Measurements from ENCODE around the gene PTPRM. TPM values are rescaled to one million over a fixed set of nuclear protein-coding genes. Genes with fewer than 3 reads are reported as not detected.

Gene PTPRM
- total RNA-seq, 1 experiment from 2014 or later = not detected

DNA sequence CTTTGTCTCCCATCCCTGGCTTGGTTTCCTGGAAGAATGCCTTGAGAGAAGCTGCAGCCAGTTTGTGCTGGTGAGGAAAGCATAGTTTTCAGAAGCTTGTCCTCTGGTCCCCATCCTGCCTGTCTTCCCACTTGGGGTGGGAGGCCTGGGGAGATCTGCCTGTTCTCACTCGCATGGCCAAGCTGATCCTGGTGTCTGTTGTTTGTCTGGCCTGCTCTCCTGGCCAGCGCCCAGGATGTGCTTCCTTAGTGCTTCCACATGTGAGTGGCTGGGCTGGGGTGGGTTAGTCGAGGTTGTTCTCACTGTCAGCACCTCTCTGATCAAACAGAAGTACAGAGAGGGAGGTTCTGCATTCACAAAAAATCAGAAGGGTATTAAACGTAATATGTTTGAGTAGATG is 49.5 kb downstream of the PTPRM start:
- TF ChIP-seq, protein P1, sequence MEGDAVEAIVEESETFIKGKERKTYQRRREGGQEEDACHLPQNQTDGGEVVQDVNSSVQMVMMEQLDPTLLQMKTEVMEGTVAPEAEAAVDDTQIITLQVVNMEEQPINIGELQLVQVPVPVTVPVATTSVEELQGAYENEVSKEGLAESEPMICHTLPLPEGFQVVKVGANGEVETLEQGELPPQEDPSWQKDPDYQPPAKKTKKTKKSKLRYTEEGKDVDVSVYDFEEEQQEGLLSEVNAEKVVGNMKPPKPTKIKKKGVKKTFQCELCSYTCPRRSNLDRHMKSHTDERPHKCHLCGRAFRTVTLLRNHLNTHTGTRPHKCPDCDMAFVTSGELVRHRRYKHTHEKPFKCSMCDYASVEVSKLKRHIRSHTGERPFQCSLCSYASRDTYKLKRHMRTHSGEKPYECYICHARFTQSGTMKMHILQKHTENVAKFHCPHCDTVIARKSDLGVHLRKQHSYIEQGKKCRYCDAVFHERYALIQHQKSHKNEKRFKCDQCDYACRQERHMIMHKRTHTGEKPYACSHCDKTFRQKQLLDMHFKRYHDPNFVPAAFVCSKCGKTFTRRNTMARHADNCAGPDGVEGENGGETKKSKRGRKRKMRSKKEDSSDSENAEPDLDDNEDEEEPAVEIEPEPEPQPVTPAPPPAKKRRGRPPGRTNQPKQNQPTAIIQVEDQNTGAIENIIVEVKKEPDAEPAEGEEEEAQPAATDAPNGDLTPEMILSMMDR (conservative IDR thresholded peaks at IDR 0.05; ENCODE audit: low read depth, low read length) = no peak
- no peak for TF ChIP-seq EZH2 (IDR thresholded peaks at IDR 0.05; ENCODE audit: borderline replicate concordance, low read depth, low read length, poor library complexity, severe bottlenecking)
- no TSS peak for BruUV-seq (replicated peaks)
- ChIA-PET CTCF (no interaction called here), POLR2A (ENCODE audit: low non-redundant PET) (no interaction called here)
- Histone ChIP-seq H3K27ac (ENCODE audit: low read depth, low read length, poor library complexity, severe bottlenecking) (no peak overlapping the region), H3K27me3 (replicated peaks; ENCODE audit: insufficient read depth, low read depth, low read length, poor library complexity) (no peaks in the 10 kb centered on the region), H3K9me3 (ENCODE audit: low read depth, low read length, poor library complexity, severe bottlenecking) (peaks cover 10% of the 10 kb centered on the region), H3K36me3 (ENCODE audit: insufficient read depth, low read length, poor library complexity, severe bottlenecking) (no peaks in the 10 kb centered on the region), H3K4me3 (ENCODE audit: low read depth, low read length, poor library complexity, severe bottlenecking) (no peak overlapping the region), H3K4me1 (ENCODE audit: insufficient read depth, low read length, poor library complexity, severe bottlenecking) (no peaks in the 10 kb centered on the region)
- DNase-seq (ENCODE audit: low spot score) = no peak
- intact Hi-C loops (cut with micrococcal nuclease; ENCODE audit: unreplicated experiment) = no loop called here

DNA sequence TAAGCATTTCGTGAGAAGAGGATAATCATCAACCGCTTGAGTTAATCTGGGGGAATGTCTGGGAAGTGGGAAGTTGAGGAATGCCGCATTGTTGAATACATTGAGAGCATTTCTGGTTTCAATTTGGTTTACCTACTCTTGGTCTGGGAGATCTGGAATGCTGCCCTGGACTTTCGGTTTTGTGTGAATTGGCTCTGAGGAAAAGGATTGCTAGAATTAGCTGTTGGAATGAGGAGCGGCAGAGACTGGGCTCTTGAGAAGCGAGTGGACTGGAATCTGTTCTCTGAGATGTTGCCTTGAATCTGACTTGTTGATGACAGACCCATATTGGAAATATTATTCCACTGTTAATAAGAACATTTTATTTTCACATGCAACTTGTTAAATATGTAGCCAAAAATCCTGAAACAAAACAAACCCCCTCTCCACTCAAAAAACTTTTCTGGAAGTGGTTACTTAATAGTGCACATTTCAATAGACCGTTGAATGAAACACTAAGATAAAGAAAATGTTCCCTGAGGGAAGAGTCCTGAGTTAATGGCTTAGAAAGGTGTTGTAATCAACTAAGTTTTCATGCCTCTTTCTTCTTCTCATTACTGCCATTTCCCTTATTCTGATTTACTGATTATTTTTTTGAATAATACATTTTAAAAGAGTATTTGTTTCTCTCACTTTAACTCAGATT is 50.8 kb downstream of the PTPRM start:
- H3K4me1 ChIP-seq (ENCODE audit: insufficient read depth, low read length, poor library complexity, severe bottlenecking) = no peaks in the 10 kb centered on the region
- H3K27me3 ChIP-seq (replicated peaks; ENCODE audit: insufficient read depth, low read depth, low read length, poor library complexity) = no peaks in the 10 kb centered on the region
- intact Hi-C loops (cut with micrococcal nuclease; ENCODE audit: unreplicated experiment) = no loop called here
- H3K9me3 ChIP-seq (ENCODE audit: low read depth, low read length, poor library complexity, severe bottlenecking) = peaks cover 17% of the 10 kb centered on the region
- no peak overlapping the region for H3K4me3 ChIP-seq (ENCODE audit: low read depth, low read length, poor library complexity, severe bottlenecking)
- TF ChIP-seq EZH2 (IDR thresholded peaks at IDR 0.05; ENCODE audit: borderline replicate concordance, low read depth, low read length, poor library complexity, severe bottlenecking) = no peak
- TF ChIP-seq, protein P1 (conservative IDR thresholded peaks at IDR 0.05; ENCODE audit: low read depth, low read length) = no peak
- H3K36me3 ChIP-seq (ENCODE audit: insufficient read depth, low read length, poor library complexity, severe bottlenecking) = no peaks in the 10 kb centered on the region
- CTCF ChIA-PET = no interaction called here
- POLR2A ChIA-PET (ENCODE audit: low non-redundant PET) = no interaction called here
- no TSS peak for BruUV-seq (replicated peaks)
- no peak overlapping the region for H3K27ac ChIP-seq (ENCODE audit: low read depth, low read length, poor library complexity, severe bottlenecking)
- no peak for DNase-seq (ENCODE audit: low spot score)

DNA sequence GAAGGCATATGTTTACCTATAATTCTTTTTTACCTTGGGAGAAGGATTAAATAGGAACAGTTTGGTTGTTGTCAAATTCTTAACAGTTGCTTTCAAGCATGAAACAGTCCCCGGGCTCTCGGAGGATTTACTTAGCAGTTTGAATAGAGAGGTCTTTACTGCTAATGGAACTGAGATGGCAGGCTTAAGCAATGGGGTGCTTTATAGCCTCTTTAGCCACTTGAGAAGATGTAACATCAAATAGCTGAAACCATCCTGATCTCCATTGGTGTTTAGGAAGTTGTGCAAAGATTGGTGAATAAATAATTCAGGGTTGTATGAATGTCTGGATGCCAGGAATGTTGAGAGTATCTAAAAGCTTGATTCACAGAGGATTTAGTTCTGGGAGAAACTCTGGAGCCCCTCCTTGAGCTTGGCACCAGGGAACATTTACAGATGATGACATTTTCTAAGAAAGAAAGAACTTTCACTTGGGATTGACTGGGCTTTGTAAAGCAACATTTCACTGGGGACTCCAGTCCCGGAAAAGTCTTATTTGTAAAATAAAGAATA is 51.9 kb downstream of the PTPRM start:
- POLR2A ChIA-PET (ENCODE audit: low non-redundant PET) = no interaction called here
- intact Hi-C loops (cut with micrococcal nuclease; ENCODE audit: unreplicated experiment) = no loop called here
- BruUV-seq (replicated peaks) = no TSS peak
- H3K4me1 ChIP-seq (ENCODE audit: insufficient read depth, low read length, poor library complexity, severe bottlenecking) = no peaks in the 10 kb centered on the region
- H3K27me3 ChIP-seq (replicated peaks; ENCODE audit: insufficient read depth, low read depth, low read length, poor library complexity) = no peaks in the 10 kb centered on the region
- no peak for DNase-seq (ENCODE audit: low spot score)
- H3K27ac ChIP-seq (ENCODE audit: low read depth, low read length, poor library complexity, severe bottlenecking) = no peak overlapping the region
- no peak overlapping the region for H3K4me3 ChIP-seq (ENCODE audit: low read depth, low read length, poor library complexity, severe bottlenecking)
- TF ChIP-seq EZH2 (IDR thresholded peaks at IDR 0.05; ENCODE audit: borderline replicate concordance, low read depth, low read length, poor library complexity, severe bottlenecking) = no peak
- TF ChIP-seq, protein P1 (conservative IDR thresholded peaks at IDR 0.05; ENCODE audit: low read depth, low read length) = no peak
- CTCF ChIA-PET = no interaction called here
- peaks cover 9% of the 10 kb centered on the region for H3K9me3 ChIP-seq (ENCODE audit: low read depth, low read length, poor library complexity, severe bottlenecking)
- no peaks in the 10 kb centered on the region for H3K36me3 ChIP-seq (ENCODE audit: insufficient read depth, low read length, poor library complexity, severe bottlenecking)
